HG03354 (cell line): ENCODE measurements around the gene C5orf24.
"Not testable (repeated sequence)": the region's sequence is repeated elsewhere in the genome, so short reads cannot be mapped to it uniquely, and the experiment has no call there.

ENCODE experiments used
- ATAC-seq: cut with Tn5 transposase; IDR thresholded peaks from one replicate; pipeline ENCODE4 v1.9.1; 2021; ENCODE audit warnings: mild to moderate bottlenecking; ENCODE audit not compliant: unreplicated experiment, poor library complexity, severe bottlenecking

The C5orf24 gene

GRCh38 chr5:134845852-134846640, at the start of gene C5orf24:
C5orf24 (plus strand) TSS chr5:134845968; CDS start chr5:134854901, 8,933 bp downstream.
- peak; percentile 94 for ATAC-seq

GRCh38 chr5:134798468-134798867, 47.3 kb upstream of the C5orf24 start:
- ATAC-seq = no peak

- no peak for ATAC-seq
Observed at GRCh38 chr5:134803821-134804220, 41.9 kb upstream of the C5orf24 start.

- ATAC-seq = peak; percentile 81
Observed at GRCh38 chr5:134813407-134813806, 32.4 kb upstream of the C5orf24 start.

GRCh38 chr5:134813827-134814226, 31.9 kb upstream of the C5orf24 start:
- peak; percentile 60 for ATAC-seq

- no peak for ATAC-seq
Observed at GRCh38 chr5:134817006-134817405, 28.8 kb upstream of the C5orf24 start.

GRCh38 chr5:134818776-134819175, 27.0 kb upstream of the C5orf24 start:
- ATAC-seq = no peak

GRCh38 chr5:134819407-134819963, 26.3 kb upstream of the C5orf24 start:
- no peak for ATAC-seq

GRCh38 chr5:134821841-134822240, 23.9 kb upstream of the C5orf24 start:
- ATAC-seq = no peak

- no peak for ATAC-seq
Observed at GRCh38 chr5:134824681-134825080, 21.1 kb upstream of the C5orf24 start.

- ATAC-seq = peak; percentile 64
Observed at GRCh38 chr5:134825212-134825611, 20.6 kb upstream of the C5orf24 start.

GRCh38 chr5:134833340-134834032, 12.3 kb upstream of the C5orf24 start:
- no peak for ATAC-seq

GRCh38 chr5:134835623-134836022, 10.1 kb upstream of the C5orf24 start:
- no peak for ATAC-seq

GRCh38 chr5:134837530-134838181, 8.1 kb upstream of the C5orf24 start:
- no peak for ATAC-seq

GRCh38 chr5:134838361-134838760, 7.4 kb upstream of the C5orf24 start:
- ATAC-seq = not testable (repeated sequence)

GRCh38 chr5:134840811-134841210, 5.0 kb upstream of the C5orf24 start:
- no peak for ATAC-seq

GRCh38 chr5:134844252-134844651, 1.5 kb upstream of the C5orf24 start:
- no peak for ATAC-seq

GRCh38 chr5:134845335-134845851, 375 bp upstream of the C5orf24 start:
- ATAC-seq = no peak

GRCh38 chr5:134846641-134846960, 833 bp downstream of the C5orf24 start:
- ATAC-seq = peak; percentile 4

GRCh38 chr5:134849434-134849933, 3.7 kb downstream of the C5orf24 start:
- not testable (repeated sequence) for ATAC-seq
